GM18505 (cell line): ENCODE measurements around the gene ARHGAP32.

ENCODE experiments used
- ATAC-seq: cut with Tn5 transposase; IDR thresholded peaks from one replicate; pipeline ENCODE4 v1.9.1; 2021; ENCODE audit not compliant: unreplicated experiment
- POLR2A ChIP-seq: IDR thresholded peaks from 4 replicates; pipeline ENCODE4 v1.6.1; 2011; ENCODE audit warnings: borderline replicate concordance; ENCODE audit not compliant: insufficient read depth, insufficient read length; ENCODE audit errors: extremely low read depth

ARHGAP32 gene

GRCh38 chr11:129192150-129192549, at the start of gene ARHGAP32:
Gene ARHGAP32 (minus strand): TSS chr11:129192325. CDS start chr11:129192198, 127 bp downstream.
- ATAC-seq, result no peak
- no peak for TF ChIP-seq POLR2A

GRCh38 chr11:129239207-129239606, 47.1 kb upstream of the ARHGAP32 start:
- ATAC-seq, result no peak
- TF ChIP-seq POLR2A, result no peak

- ATAC-seq, result peak; percentile 78
Observed at GRCh38 chr11:129237880-129238638, 45.9 kb upstream of the ARHGAP32 start.

GRCh38 chr11:129237456-129237855, 45.3 kb upstream of the ARHGAP32 start:
- ATAC-seq, result no peak

More at GRCh38 chr11:129237880-129238638, 45.9 kb upstream of the ARHGAP32 start:
- no peak for TF ChIP-seq POLR2A

GRCh38 chr11:129236850-129237249, 44.7 kb upstream of the ARHGAP32 start:
- no peak for ATAC-seq
- no peak for TF ChIP-seq POLR2A

More at GRCh38 chr11:129237456-129237855, 45.3 kb upstream of the ARHGAP32 start:
- no peak for TF ChIP-seq POLR2A

GRCh38 chr11:129234978-129235377, 42.9 kb upstream of the ARHGAP32 start:
- no peak for TF ChIP-seq POLR2A
- ATAC-seq, result no peak

GRCh38 chr11:129230006-129230405, 37.9 kb upstream of the ARHGAP32 start:
- no peak for TF ChIP-seq POLR2A
- ATAC-seq, result no peak

GRCh38 chr11:129226207-129226798, 34.2 kb upstream of the ARHGAP32 start:
- ATAC-seq, result no peak
- TF ChIP-seq POLR2A, result no peak

GRCh38 chr11:129225190-129225589, 33.1 kb upstream of the ARHGAP32 start:
- no peak for ATAC-seq
- TF ChIP-seq POLR2A, result no peak

GRCh38 chr11:129224538-129224937, 32.4 kb upstream of the ARHGAP32 start:
- no peak for ATAC-seq
- no peak for TF ChIP-seq POLR2A

- TF ChIP-seq POLR2A, result no peak
- ATAC-seq, result no peak
Observed at GRCh38 chr11:129223701-129224149, 31.6 kb upstream of the ARHGAP32 start.

- TF ChIP-seq POLR2A, result no peak
- no peak for ATAC-seq
Observed at GRCh38 chr11:129223260-129223659, 31.1 kb upstream of the ARHGAP32 start.

- ATAC-seq, result no peak
- TF ChIP-seq POLR2A, result no peak
Observed at GRCh38 chr11:129222158-129222557, 30.0 kb upstream of the ARHGAP32 start.
